OCI-LY1 (cell line): Measurements from ENCODE around the gene GLI3.

Source experiments
- H2AFZ ChIP-seq: fragments of 200-600 bp; sonication (generic), shearing (Covaris generic); 2 replicates; pipeline ENCODE4 v1.6.0; 2014; ENCODE audit warnings: antibody characterized with exemption, mild to moderate bottlenecking, low read length
- H3F3A ChIP-seq: fragments of 200-600 bp; sonication (generic), shearing (Covaris generic); 2 replicates; pipeline ENCODE4 v1.6.0; 2014; ENCODE audit warnings: mild to moderate bottlenecking, antibody characterized with exemption, low read length, moderate library complexity; ENCODE audit not compliant: insufficient read depth
- H3K27ac ChIP-seq: fragments of 200-600 bp; sonication (generic); 2 replicates; pipeline ENCODE4 v1.5.1; 2014; ENCODE audit warnings: low read length, mixed run types, mild to moderate bottlenecking, low read depth; ENCODE audit not compliant: poor library complexity, severe bottlenecking
- H3K27me3 ChIP-seq: fragments of 200-600 bp; sonication (generic); 2 replicates; pipeline ENCODE4 v1.6.0; 2014; ENCODE audit warnings: antibody characterized with exemption, mild to moderate bottlenecking, low read length, moderate library complexity; ENCODE audit not compliant: insufficient read depth
- H3K36me3 ChIP-seq: fragments of 200-600 bp; sonication (generic); 2 replicates; pipeline ENCODE4 v1.6.1; 2014; ENCODE audit warnings: mild to moderate bottlenecking, antibody characterized with exemption, low read length, moderate library complexity, mixed read lengths; ENCODE audit not compliant: insufficient read depth
- H3K4me1 ChIP-seq: fragments of 200-600 bp; sonication (generic); 2 replicates; pipeline ENCODE4 v1.5.1; 2014; ENCODE audit warnings: mild to moderate bottlenecking, low read length, moderate library complexity; ENCODE audit not compliant: insufficient read depth, severe bottlenecking
- H3K4me2 ChIP-seq: fragments of 200-600 bp; sonication (generic), shearing (Covaris generic); 2 replicates; pipeline ENCODE4 v1.6.1; 2014; ENCODE audit warnings: low read length
- H3K4me3 ChIP-seq: fragments of 200-600 bp; sonication (generic); 2 replicates; pipeline ENCODE4 v1.5.1; 2014; ENCODE audit warnings: low read length, low read depth, mild to moderate bottlenecking, mixed read lengths; ENCODE audit not compliant: poor library complexity, severe bottlenecking
- H3K79me2 ChIP-seq: fragments of 200-600 bp; shearing (Covaris generic); 2 replicates; pipeline ENCODE4 v1.6.1; 2016; ENCODE audit warnings: mixed run types, low read length, mixed read lengths; ENCODE audit not compliant: insufficient read depth
- H3K9ac ChIP-seq: fragments of 200-600 bp; sonication (generic), shearing (Covaris generic); 2 replicates; pipeline ENCODE4 v1.6.1; 2014; ENCODE audit warnings: mild to moderate bottlenecking, low read length, mixed read lengths
- H3K9me2 ChIP-seq: fragments of 200-600 bp; sonication (generic), shearing (Covaris generic); 2 replicates; pipeline ENCODE4 v1.6.1; 2014; ENCODE audit warnings: low read depth, mild to moderate bottlenecking, low read length, mixed read lengths
- H3K9me3 ChIP-seq: fragments of 200-600 bp; shearing (Covaris generic); 2 replicates; pipeline ENCODE4 v1.6.1; 2014; ENCODE audit warnings: low read length, mixed read lengths
- H4K20me1 ChIP-seq: fragments of 200-600 bp; sonication (generic), shearing (Covaris generic); 2 replicates; pipeline ENCODE4 v1.6.0; 2016; ENCODE audit warnings: mild to moderate bottlenecking, low read length; ENCODE audit not compliant: insufficient read depth
- EZH2 ChIP-seq: fragments of 200-600 bp; sonication (generic), shearing (Covaris generic); IDR thresholded peaks from 2 replicates; pipeline ENCODE4 v1.8.0; 2017; ENCODE audit warnings: borderline replicate concordance, mixed run types, mild to moderate bottlenecking, antibody characterized with exemption, low read length, moderate library complexity, mixed read lengths
- TF ChIP-seq, protein P1 (sequence below): fragments of 200-600 bp; sonication (generic), shearing (Covaris generic); IDR thresholded peaks from 2 replicates; pipeline ENCODE4 v1.5.1; 2017; ENCODE audit warnings: mild to moderate bottlenecking, antibody characterized with exemption, low read length, moderate library complexity, mixed read lengths

GLI3 gene

DNA sequence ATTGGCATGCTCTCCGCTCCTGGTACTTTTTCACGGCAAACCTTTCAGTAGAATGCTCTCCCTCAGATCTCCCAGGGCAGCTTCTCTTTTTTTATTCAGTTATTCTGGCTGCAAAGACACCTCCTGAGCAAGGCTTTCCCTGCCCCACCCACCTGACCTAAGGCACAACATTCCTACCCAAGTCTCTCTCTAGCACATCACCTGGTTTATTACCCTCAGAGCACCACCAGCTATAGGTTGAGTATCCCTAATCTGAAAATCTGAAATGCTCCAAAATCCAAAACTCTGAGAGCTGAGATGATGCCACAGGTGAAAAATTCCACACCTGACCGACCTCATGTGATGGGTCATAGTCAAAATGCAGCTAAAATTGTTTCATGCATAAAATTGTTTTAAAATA is 99.6 kb downstream of the GLI3 start:
- Histone ChIP-seq H3K9me2 (no peaks in the 10 kb centered on the region), H3K79me2 (no peaks in the 10 kb centered on the region), H3K4me3 (no peak overlapping the region), H3K9ac (no peak overlapping the region), H3K4me2 (no peak overlapping the region), H3K27ac (no peak overlapping the region), H3K36me3 (no peaks in the 10 kb centered on the region), H3K27me3 (no peaks in the 10 kb centered on the region; the same call in 1 of the 2 replicates), H3K4me1 (no peaks in the 10 kb centered on the region), H4K20me1 (no peaks in the 10 kb centered on the region), H2AFZ (no peak overlapping the region), H3F3A (no peaks in the 10 kb centered on the region), H3K9me3 (no peaks in the 10 kb centered on the region)
- TF ChIP-seq, protein P1, sequence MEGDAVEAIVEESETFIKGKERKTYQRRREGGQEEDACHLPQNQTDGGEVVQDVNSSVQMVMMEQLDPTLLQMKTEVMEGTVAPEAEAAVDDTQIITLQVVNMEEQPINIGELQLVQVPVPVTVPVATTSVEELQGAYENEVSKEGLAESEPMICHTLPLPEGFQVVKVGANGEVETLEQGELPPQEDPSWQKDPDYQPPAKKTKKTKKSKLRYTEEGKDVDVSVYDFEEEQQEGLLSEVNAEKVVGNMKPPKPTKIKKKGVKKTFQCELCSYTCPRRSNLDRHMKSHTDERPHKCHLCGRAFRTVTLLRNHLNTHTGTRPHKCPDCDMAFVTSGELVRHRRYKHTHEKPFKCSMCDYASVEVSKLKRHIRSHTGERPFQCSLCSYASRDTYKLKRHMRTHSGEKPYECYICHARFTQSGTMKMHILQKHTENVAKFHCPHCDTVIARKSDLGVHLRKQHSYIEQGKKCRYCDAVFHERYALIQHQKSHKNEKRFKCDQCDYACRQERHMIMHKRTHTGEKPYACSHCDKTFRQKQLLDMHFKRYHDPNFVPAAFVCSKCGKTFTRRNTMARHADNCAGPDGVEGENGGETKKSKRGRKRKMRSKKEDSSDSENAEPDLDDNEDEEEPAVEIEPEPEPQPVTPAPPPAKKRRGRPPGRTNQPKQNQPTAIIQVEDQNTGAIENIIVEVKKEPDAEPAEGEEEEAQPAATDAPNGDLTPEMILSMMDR, result no peak
- no peak for TF ChIP-seq EZH2

DNA sequence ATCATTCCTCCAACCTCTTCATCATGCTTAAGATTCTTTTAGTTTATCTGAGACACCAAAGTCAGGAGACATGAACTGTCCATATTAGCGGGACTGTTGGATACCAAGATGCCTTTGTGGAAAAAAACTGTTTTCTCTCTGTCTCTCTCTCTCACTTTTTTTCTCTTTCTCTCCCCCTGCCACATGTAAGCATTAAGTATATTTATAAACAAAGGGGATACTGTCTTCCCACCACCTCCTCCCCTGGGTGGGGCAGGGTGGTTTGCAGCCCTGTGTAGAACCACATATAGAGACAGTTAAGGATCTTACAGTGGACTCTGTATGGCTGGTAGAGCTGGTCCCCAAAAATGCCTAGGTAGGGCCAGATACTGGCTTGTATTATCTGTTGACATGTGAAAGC is 101.3 kb downstream of the GLI3 start:
- TF ChIP-seq EZH2, result no peak
- TF ChIP-seq, protein P1, result no peak
- no peak overlapping the region for H2AFZ ChIP-seq
- H3F3A ChIP-seq, result no peaks in the 10 kb centered on the region
- H3K4me1 ChIP-seq, result no peaks in the 10 kb centered on the region
- H3K9me2 ChIP-seq, result no peaks in the 10 kb centered on the region
- H3K4me3 ChIP-seq, result no peak overlapping the region
- H3K27ac ChIP-seq, result no peak overlapping the region
- no peaks in the 10 kb centered on the region for H3K36me3 ChIP-seq
- H4K20me1 ChIP-seq, result no peaks in the 10 kb centered on the region
- H3K4me2 ChIP-seq, result no peak overlapping the region
- no peak overlapping the region for H3K9ac ChIP-seq
- no peaks in the 10 kb centered on the region for H3K27me3 ChIP-seq
- H3K9me3 ChIP-seq, result no peaks in the 10 kb centered on the region
- H3K79me2 ChIP-seq, result no peaks in the 10 kb centered on the region

DNA sequence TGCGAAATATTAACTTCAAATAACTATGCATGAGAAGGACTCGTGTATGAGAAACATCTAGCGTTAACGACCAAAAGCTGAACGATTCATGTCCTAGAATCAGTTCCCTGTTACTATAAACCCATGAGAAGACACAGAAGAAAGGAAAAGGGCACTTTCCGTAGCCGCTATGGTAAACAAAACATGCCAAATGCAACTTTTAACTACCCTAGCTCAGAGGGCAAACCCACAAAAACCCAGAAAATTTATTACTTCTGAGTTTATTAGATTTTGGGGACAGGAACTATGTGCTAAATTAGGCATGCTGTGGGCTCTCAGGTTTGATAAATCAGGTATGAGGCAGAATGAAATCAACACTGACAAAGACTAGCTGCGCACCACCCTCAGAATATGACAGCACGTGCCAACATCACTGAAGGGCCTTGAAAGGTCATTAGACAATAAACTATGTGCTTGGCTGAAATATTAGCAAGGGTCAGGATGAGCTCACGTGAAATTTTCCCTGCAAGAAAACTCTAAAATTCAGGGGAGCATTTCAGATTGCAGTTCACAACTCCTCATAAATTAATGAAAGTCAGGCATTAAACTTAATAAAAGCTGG is 102.6 kb downstream of the GLI3 start:
- H3K9me3 ChIP-seq, result no peaks in the 10 kb centered on the region
- H3K4me1 ChIP-seq, result no peaks in the 10 kb centered on the region
- H4K20me1 ChIP-seq, result no peaks in the 10 kb centered on the region
- no peaks in the 10 kb centered on the region for H3F3A ChIP-seq
- H3K36me3 ChIP-seq, result no peaks in the 10 kb centered on the region
- H3K9ac ChIP-seq, result no peak overlapping the region
- no peak overlapping the region for H3K4me3 ChIP-seq
- no peak for TF ChIP-seq EZH2
- TF ChIP-seq, protein P1, result no peak
- H3K9me2 ChIP-seq, result no peaks in the 10 kb centered on the region
- no peaks in the 10 kb centered on the region for H3K79me2 ChIP-seq
- no peak overlapping the region for H3K27ac ChIP-seq
- no peak overlapping the region for H3K4me2 ChIP-seq
- no peaks in the 10 kb centered on the region for H3K27me3 ChIP-seq
- no peak overlapping the region for H2AFZ ChIP-seq
